Hematopoietic multipotent progenitor cell treated with erythropoietin and hydrocortisone succinate and interleukin-3 and kit ligand, for 8 days (in vitro differentiated cells): Measurements from ENCODE around the gene IER5L.
"Not testable (repeated sequence)": the region's sequence is repeated elsewhere in the genome, so short reads cannot be mapped to it uniquely, and the experiment has no call there.

Experiments used
- DNase-seq: peaks from one replicate; pipeline ENCODE4 v3.0.0-alpha.2; 2015

IER5L gene

GRCh38 chr9:129178568-129179382, 714 bp upstream of the IER5L start:
- no peak for DNase-seq

GRCh38 chr9:129177443-129177790, 644 bp downstream of the IER5L start:
- DNase-seq: peak; percentile 6

GRCh38 chr9:129176701-129177442, 1.2 kb downstream of the IER5L start:
- no peak for DNase-seq

DNA sequence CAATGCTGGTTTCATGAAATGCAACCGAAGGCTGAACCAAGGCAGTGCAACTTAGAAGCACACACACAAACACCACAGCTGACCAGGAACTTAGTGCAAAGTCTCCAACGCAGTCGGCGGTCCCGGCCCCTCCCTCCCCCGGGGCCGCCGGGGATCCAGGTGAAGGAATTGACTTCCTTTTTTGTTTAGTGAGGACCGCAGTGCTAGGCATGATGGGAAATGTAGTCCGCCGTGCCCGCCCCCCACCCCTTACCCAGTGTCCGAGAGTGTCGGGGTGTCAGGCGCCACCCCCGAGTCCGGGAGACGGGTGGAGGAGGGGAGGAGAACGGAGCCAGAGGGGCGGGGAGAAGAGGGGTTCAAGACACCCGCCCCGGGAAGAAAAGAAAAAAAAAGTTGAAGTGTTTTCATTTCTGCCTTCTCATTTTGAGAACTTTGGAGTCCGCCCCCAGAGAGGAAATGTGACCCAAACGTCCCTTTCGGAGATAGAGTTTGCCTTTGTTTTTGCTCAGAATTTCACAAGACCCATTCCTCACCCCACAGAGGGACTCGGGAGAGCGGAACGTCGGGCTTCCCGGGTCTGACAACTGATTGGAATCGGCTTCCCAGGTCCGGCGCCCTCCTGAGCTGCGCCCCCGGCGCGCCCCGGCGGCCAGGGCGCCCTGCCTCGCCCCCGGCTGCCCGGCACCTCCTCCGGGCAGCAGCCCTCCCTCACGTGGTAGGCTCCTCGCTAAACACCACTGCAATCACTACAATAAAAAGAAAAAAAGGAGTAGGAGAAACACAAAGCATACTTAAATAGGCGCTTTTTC, 2.0 kb downstream of the IER5L start:
- peak; percentile 48 for DNase-seq

DNA sequence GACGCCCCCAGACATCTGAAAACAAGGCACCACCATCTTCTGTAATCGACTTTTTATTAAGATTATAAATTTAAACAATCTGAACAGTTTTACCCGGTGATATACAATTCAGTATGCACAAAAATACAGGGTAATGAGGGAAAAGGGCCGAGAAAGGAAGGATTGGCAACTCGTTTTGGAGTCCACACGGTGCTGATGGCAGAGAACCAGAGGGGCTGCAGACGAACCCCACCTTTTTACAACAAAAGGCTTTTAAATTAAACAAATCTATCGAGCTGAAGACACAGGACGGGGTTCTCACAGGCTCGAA, 2.6 kb downstream of the IER5L start:
- no peak for DNase-seq

- DNase-seq: peak; percentile 29
Measured at GRCh38 chr9:129174724-129175514, 3.1 kb downstream of the IER5L start.

DNA sequence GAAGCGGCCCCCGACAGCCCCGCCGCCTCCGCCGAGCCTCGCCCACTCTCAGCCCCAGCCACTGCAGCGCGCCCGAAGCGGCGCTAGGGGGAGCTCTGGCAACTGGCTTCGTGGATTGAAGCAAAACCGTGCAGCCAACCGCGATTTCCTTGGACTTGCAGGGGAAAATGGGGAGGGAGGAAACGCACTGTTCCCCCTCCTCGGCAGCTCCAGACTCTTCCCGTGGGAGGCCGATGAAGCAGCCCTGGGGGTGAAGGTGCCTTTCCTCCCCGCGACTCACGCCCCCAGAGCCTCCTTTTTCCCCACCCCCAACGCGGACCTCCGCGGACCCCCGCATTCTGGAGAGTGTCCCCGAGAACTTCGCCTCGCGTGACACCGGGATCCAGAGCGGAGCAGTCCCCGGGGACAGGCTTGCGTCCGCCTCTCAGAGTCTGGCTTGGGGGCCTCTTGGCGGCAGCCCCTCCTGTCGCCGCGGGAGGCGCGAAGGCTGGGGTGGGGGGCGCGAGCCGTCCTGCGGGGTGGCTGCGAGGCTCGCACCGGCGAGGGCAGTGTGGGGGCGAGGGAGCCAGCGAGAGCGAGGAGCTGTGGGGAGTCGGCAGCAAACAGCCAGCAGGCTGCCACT, 3.8 kb downstream of the IER5L start:
- DNase-seq: peak; percentile 79

GRCh38 chr9:129173296-129174101, 4.6 kb downstream of the IER5L start:
- no peak for DNase-seq

GRCh38 chr9:129172816-129173215, 5.2 kb downstream of the IER5L start:
- DNase-seq: no peak

GRCh38 chr9:129171993-129172751, 5.9 kb downstream of the IER5L start:
- DNase-seq: no peak

GRCh38 chr9:129170229-129170628, 7.8 kb downstream of the IER5L start:
- no peak for DNase-seq

DNA sequence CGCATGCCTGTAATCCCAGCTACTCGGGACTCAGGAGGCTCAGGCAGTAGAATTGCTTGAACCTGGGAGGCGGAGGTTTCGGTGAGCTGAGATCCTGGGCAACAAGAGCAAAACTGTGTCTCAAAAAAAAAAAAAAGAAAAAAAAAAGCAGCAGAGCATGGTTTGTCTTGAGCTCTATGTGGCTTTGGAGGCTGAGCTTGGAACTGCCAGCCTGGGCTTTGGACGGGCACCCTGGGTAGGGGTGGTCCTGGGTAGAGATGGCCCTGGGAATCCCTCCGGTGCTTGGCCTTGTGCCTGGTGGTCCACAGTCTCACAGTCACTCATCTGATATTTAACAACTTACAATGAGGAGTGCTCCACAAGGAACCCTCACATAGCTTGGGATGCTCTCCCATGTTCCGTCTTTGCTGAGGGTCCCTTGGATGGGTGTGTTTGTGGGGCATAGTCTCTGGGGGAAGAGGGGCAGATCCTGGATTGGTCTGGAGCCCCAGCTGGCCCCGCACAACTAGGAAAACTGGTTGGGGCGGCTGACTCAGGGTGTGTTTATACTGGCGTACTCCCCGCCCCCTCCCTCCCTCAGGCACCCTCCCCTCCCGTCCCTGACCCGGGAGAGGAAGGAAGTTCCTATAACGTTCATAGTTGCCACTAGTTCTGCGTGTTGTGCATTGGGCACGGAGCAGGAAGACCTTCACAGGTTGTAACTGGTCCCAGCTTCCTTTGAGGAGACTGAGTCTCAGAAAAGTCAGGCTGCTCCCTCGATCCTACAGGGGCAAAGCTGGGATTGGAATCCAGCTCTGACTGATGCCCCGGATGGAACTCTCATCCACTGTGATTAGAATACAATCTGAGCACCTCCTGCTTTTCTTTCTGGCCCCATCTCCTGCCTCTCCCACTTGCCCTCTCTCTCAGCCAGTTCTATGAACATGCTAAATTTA, 11.2 kb downstream of the IER5L start:
- peak; percentile 11 for DNase-seq

GRCh38 chr9:129165198-129165597, 12.9 kb downstream of the IER5L start:
- no peak for DNase-seq

DNA sequence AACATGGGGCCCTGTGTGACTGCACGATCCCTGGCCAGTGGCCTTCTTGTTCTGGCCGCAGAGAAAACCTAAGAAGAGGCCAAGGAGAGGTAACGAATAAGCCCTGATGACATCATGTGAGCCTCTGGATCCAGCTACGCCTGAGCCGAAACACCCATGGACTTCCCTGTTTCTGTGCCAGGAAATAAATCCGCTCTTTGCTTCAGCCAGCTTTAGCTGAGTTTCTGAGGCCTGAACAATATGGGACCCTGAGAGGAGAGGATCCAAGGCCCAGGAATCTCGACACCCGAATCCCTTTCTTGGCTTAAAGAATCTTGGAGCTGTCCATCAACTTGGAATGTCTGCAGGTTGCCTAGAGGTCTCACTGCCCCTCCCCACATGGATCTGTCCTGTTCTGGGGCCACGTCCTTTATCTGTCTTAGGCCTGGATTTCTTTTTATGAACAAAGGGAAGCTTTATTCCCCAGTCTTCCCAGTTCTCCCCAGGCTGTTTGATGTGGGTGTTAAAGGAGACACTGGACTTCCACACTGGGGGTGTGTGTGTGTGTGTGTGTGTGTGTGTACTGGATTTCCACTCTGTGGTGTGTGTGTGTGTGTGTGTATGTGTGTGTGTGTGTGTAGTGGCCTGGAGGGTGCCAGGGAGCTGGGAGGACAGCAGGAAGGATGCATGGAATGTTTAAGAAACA, 13.7 kb downstream of the IER5L start:
- DNase-seq: no peak

DNA sequence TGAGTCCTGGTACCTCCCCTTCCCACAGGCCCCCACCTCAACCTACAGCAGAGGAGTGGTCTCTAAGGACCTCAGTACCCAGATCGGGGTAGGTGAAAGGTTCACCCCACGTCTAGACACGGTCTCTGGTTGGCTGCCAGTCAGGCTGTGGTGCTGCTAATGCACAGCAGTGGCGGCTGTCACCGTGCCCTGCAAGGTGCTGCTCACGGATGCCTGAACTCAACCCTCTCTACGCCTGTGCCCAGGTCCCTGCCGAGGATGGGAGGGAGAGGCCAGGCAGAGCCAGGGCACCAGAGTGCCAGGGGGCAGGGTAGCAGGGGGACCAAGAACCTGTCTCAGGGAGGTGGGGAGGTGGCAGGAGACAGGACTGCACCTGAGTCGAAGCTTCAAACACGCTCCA, 14.3 kb downstream of the IER5L start:
- DNase-seq: no peak

- DNase-seq: not testable (repeated sequence)
Measured at GRCh38 chr9:129163198-129163670, 14.8 kb downstream of the IER5L start.

DNA sequence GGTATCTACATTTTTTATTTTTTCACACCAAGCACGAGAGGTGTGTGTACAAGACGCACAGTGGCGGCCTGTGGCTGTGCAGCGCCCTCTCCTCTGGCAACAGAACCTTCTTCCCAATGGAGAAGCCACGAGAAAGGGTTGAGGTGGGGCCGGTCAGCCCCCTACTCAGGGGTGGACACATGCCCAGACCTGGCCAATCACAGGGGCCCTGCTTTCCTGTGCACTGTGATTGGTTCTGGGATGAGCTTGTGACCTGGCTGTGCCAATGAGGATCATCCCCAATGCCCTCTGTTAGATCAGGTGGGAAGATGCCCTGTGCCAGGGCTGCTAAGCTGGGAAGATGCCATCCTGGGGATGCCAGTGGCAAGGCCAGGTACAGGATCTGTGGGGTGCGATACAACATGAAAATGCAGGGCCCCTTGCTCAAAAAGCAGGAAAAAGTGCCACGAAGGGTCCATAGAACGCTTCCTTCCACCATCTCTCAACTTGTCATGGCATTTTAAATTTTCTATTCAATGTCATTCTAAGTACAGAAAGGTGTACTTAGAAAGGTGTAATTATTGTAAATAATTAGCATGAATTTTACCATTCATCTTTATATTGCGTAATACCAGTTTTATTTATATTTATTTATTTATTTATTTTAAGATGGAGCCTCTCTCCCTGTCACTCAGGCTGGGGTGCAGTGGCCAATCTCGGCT, 15.4 kb downstream of the IER5L start:
- DNase-seq: no peak

- no peak for DNase-seq
Measured at GRCh38 chr9:129161534-129161837, 16.6 kb downstream of the IER5L start.
